ENCODE results near the gene RNF123.

RNF123 gene

DNA sequence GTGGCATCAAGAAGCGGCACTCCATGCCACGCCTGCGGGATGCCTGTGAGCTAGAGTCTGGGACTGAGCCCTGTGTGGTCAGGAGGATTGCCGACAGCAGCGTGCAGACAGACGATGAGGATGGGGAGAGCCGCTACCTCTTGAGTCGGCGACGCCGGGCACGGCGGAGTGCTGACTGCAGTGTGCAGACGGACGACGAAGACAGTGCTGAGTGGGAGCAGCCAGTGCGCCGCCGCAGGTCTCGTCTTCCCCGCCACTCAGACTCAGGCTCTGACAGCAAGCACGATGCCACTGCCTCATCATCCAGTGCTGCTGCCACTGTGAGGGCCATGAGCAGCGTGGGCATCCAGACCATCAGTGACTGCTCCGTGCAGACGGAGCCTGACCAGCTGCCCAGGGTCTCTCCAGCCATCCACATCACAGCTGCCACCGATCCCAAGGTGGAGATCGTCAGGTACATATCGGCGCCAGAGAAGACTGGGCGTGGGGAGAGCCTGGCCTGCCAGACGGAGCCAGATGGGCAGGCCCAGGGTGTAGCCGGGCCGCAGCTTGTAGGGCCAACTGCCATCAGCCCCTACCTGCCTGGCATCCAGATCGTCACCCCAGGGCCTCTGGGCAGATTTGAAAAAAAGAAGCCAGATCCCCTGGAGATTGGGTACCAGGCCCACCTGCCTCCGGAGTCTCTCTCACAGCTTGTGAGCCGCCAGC is 32.0 kb upstream of the RNF123 start:
- TF ChIP-seq CTCF (IDR thresholded peaks at IDR 0.05; ENCODE audit: low read depth, low read length): no peak

GRCh38 chr3:49658711-49659110 is 30.6 kb upstream of the RNF123 start:
- TF ChIP-seq CTCF (IDR thresholded peaks at IDR 0.05; ENCODE audit: low read depth, low read length): no peak
- DNase-seq (ENCODE audit: low read depth in 2 of 2): no peak
- H3K4me3 ChIP-seq (replicated peaks in 1 of 2; ENCODE audit: low read depth in 2 of 2, low read length in 2 of 2): no peak overlapping the region

More for the DNA sequence above, 32.0 kb upstream of the RNF123 start:
- no peak overlapping the region for H3K4me3 ChIP-seq (replicated peaks in 1 of 2; ENCODE audit: low read depth in 2 of 2, low read length in 2 of 2)
- no peak for DNase-seq (ENCODE audit: low read depth in 2 of 2)

GRCh38 chr3:49659756-49660155 is 29.6 kb upstream of the RNF123 start:
- TF ChIP-seq CTCF (IDR thresholded peaks at IDR 0.05; ENCODE audit: low read depth, low read length): no peak
- H3K4me3 ChIP-seq (replicated peaks in 1 of 2; ENCODE audit: low read depth in 2 of 2, low read length in 2 of 2): no peak overlapping the region
- no peak for DNase-seq (ENCODE audit: low read depth in 2 of 2)

DNA sequence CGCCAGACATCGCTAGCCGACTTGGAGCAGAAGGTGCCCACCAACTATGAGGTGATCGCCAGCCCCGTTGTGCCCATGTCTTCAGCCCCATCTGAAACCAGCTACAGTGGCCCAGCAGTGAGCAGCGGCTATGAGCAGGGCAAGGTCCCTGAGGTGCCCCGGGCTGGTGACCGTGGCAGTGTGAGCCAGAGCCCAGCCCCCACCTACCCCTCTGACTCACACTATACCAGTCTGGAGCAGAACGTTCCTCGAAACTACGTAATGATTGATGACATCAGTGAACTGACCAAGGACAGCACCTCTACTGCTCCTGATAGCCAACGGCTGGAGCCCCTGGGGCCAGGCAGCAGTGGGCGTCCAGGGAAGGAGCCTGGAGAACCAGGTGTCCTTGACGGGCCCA is 28.1 kb upstream of the RNF123 start:
- H3K4me3 ChIP-seq (replicated peaks in 1 of 2; ENCODE audit: low read depth in 2 of 2, low read length in 2 of 2): no peak overlapping the region
- DNase-seq (ENCODE audit: low read depth in 2 of 2): peak in 1 of 2 donors; percentile 29
- TF ChIP-seq CTCF (IDR thresholded peaks at IDR 0.05; ENCODE audit: low read depth, low read length): no peak

DNA sequence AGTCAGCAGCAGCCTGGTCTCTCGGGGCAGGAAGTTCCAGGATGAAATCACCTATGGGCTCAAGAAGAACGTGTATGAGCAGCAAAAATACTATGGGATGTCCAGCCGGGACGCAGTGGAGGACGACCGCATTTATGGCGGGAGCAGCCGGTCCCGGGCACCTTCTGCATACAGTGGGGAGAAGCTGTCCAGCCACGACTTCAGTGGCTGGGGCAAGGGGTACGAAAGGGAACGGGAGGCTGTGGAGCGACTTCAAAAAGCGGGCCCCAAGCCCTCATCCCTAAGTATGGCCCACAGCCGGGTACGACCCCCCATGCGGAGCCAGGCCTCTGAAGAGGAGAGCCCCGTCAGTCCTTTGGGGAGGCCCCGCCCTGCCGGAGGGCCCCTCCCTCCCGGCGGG is 27.3 kb upstream of the RNF123 start:
- no peak for TF ChIP-seq CTCF (IDR thresholded peaks at IDR 0.05; ENCODE audit: low read depth, low read length)
- no peak for DNase-seq (ENCODE audit: low read depth in 2 of 2)
- H3K4me3 ChIP-seq (replicated peaks in 1 of 2; ENCODE audit: low read depth in 2 of 2, low read length in 2 of 2): no peak overlapping the region

GRCh38 chr3:49662720-49663413 is 26.5 kb upstream of the RNF123 start:
- no peak overlapping the region for H3K4me3 ChIP-seq (replicated peaks in 1 of 2; ENCODE audit: low read depth in 2 of 2, low read length in 2 of 2)
- no peak for TF ChIP-seq CTCF (IDR thresholded peaks at IDR 0.05; ENCODE audit: low read depth, low read length)

More at GRCh38 chr3:49662720-49663413, 26.5 kb upstream of the RNF123 start:
- DNase-seq (ENCODE audit: low read depth in 2 of 2): no peak

All from cardiac fibroblast (primary cell).